GM21360 (cell line): Measurements from ENCODE around the gene STUM.
"Not testable (repeated sequence)": the region's sequence is repeated elsewhere in the genome, so short reads cannot be mapped to it uniquely, and the experiment has no call there.

ENCODE experiments used
- ATAC-seq: cut with Tn5 transposase; IDR thresholded peaks from one replicate; pipeline ENCODE4 v1.9.1; 2021; ENCODE audit warnings: mild to moderate bottlenecking, moderate library complexity; ENCODE audit not compliant: unreplicated experiment

The STUM gene

DNA sequence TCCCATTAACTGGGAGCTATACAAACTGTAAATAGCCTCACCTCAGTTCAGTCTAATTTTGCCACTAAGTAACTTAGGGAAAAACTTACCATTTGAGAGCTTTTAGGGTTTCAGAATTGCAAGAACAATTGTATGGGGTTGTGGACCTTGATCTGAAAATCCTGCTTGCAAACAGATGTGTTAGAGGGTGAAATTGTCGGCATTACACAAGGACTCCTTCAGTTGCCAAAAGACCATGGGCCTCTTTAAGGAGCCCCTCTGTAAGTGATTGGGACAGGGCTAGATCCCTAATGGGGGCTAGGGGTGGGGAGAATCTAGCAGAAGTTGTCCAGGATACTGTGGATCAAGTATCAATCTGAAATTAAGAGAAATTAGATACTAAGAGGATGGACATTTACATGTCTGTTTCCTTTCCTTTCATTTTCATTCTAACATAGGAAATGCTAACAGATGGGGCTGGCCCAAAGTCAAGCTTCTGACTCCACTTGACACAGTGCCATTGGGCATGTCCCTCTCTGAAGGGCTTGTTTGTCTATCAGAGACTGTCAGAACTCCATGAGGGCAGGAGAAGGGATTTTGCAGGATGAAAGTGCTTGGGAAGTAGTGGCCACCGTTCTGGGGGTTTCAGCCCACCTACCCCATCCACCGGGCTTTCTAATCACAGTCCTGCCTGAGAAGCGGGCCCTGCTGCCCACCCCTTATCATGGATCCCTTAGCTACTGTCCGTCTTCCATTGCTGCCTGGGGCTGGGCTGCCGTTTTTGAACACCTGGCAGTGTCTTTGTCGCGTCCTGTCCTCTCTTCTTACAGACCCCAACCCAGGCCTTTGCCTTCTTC lies 54.7 kb downstream of the STUM start:
- ATAC-seq, result no peak

DNA sequence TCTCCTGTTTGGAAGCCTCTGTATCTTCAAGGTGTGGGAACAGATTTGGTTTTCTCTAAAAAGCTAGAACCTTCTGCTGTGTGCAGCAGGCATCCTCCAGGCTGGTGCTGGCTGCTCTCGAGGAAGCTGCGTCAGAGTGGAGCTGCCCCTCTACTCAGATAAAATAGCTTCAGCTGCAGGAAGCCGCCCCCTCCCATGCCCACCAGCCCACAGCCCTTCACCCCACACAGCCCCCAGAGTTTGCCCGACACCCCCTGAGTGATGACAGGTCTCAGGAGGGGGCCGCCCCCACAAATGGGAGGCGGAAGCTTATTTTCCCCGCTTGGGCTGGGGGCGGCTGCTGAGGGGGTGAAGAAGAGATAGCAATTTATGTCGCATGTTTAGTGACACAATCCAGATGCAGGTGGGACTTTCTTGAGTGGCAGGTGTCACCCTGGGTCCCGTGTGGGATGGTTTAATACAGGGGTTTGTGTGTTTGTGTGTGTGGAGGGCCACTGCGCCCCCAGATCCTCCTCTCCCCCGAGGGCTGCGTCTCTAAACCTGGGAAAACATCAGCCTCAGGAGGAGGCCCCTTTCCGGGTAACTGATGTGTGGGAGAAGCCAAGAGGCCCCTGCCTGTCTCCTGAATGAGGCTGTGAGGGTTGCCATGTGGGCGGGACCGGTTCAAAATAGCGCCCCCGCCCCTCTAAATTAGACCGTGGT lies 55.4 kb downstream of the STUM start:
- no peak for ATAC-seq

DNA sequence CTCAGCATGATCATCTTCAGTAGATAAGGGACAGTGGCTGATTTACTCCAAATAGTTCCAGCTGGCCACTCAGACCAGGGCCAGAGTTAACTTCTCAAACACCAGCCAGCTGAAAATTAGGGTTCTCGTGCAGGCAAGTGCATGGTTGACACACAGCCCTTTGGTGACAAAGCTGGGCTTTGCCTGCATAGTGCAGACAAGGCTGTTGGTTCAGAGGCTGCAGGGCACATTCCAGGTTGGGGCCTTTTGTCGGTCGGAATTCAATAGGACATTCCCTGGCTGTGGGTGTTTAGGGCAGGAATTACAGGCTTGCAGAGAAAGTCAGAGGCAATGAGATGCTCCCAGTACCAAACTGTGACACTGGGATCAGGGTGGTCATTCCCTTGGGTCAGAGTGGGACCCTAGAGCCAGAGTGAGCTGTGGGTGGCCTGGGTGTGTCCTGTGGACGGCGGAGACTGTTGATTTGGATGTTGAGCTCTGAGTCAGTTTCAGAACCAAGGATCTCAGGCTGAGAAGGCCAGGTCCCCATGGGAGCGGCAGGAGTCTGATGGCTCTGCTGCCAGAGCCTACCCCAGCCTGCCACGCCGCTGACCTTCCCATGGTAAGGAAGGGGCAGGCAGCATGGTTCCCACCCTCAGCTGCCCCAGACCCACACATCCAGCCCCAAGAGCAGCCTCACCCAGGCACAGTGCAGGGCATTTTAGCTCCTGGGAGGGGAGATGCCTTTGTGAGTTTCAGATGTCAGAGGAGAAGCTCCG lies 56.2 kb downstream of the STUM start:
- ATAC-seq, result no peak

DNA sequence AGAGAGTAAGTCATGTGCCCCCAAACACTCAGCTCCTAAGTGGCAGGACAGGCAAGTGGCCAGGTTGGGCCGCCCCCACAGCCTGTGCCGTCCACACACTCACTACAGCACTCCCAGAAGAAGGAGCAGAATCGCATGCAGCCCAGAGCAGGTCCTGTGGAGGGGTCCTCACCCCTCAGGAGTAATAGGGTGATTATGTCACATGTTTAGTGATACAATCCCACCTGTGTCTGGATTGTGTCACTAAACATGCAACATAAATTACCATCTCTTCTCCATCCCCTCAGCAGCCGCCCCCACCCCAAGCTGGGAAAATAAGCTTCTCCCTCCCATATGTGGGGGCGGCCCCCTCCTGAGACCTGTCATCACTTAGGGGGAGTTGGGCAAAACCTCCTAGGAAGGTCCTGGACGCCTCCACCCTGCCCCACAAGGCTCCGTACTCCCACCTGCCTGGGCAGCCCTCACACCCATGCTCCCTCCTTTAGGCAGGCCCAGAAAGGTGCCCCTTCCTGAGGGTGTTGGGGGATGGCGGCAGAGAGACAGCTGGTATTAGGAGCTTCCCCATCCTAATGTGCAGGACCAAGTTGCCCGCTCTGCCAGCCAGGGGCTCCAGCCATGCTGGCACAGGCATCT lies 56.9 kb downstream of the STUM start:
- ATAC-seq, result no peak

DNA sequence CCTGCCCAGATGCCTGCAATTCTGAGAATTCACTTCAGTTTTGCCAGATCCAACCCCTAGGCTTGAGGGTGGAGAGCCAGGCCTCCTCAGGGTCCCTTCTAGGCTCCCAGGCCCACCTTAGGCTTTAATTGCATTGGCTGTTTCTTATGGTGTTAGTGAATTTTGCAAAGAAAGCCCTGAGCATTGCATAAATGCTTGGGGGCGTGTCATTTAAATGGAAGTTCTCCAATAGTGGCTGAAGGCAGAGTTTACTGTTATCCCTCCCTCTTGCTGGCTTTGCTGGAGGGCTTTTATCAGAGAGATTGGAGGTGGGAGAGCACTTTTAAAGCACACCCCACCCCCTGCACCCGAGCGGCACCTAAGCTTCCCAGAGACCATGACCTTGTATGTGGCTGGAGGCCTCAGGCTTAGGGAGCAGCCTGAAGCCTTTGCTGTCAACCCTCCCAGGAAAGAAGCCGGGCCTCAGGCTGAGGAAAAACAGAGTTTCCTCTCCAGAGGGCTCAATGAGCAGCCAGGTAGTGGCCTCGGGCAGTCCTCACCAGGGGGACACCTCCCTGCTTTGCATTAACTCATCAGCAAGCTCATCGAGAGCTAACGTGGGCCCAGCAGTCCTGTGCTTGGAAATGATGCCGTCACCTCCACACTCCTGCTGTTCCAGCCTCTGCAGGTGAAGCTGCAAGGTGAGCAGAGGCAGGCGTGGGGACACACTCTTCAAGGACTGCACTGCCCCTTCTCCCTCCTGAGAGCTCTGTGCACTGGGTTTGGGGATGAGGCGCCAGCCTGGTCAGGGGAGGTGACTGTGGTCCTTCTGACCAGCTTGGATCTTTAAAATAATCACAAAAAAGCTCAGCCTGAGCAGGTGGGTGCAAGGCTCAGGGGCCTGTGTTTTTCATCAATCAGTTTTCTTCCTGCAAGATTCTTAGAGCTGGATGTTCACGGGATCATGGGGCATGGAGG lies 58.0 kb downstream of the STUM start:
- ATAC-seq, result no peak

DNA sequence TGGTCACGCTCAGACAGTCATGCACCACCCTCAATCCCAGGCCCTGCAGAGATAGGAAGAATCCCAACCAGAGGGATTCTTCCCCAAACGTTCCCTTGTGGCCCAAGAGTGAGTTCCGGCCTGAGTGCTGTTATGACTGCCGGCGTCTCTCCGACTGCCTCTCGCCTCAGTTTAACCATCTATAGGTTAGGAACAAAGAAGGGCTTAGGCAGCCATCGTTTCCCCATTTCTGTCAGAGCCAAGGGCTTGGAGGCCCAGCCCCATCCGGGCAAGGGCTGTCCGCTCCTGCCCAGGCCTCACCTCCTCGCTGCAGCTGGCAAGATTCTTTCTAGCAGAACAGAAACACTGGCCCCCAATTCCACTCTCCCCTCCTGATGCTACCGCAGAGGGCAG lies 58.7 kb downstream of the STUM start:
- no peak for ATAC-seq

DNA sequence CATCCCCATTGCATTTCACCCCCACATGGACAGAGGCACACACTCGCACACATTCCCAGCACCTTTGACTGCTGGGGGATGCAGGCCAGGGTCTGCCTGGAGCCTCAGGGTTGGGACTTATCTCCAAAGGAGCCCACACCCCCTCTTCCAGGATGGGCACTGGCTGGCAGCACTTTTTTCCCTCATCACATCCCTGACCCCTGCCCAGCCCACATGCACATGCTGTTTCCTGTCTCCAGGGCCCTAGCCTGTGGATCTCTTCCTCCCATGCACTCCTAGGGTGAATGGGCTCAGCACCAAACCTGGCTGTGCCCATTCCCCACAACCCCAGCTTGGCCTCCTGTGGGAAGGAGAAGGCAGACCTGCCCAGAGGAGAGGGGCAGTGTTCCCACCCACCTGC lies 59.3 kb downstream of the STUM start:
- ATAC-seq, result no peak

DNA sequence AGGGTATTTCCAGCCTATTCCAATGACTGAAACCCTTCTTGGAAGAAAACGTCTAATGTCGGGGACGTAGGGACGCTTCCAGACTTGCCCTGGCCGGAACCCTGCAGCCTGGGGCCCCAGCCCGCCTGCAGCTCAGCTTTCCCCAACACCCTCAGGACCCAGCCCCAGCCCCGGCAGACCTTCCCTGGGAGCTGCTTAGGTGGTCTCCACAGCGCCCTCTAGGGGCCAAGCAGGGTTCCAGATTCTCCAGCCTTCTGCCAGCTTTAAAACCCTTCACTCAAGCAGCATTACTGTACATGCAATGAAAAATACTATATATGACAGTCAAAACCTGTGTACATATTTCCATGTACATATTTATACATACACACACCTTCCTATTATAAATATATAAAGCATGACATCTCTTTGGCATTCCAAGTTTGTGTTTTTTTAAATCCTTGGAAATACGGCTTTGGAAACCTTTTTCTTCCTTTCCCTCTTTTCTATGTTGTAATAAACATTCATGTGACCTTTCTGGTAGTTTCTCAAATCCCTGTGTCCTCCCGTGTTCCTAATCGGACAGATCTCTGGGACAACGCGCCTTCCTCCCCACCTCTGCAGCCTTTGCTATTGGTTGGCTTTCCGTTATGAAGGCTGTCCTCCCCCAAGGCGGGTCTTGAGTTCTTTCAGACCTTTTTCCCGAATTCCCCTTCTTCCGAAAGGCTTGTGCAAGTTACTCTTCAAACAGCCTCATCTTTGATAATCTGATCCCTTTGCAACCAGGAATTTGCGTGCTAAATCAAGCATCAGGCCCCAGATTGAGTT lies 60.3 kb downstream of the STUM start:
- peak; percentile 55 for ATAC-seq

DNA sequence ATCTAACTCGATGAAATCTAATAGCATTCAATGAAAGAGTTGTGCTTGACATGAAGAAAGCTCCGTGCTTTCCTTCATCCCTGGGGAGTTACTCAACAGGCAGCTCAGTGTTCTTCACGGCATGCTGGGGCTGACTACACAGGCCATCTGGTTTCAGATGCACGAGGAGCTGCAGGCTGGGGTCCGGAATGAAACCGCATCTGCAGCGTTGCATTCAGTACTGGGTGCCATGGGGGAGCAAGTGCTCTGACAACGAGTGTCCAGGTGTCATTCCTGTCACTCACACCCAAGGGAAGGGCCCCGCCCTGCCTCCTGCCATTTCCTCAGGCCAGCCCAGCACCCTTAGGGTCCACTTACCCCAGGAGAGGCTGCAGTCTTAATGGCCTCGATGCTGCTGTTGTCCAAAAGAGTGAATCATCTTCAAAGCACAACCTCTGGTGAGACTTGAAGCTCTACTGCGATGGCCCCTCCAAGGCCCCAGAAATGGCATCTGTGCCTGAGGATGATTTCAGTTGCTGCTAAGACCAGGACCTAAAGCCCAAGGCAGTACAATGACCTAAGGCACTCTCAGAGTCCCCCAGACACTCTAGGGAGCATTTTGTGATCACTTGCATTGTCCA lies 61.4 kb downstream of the STUM start:
- no peak for ATAC-seq

DNA sequence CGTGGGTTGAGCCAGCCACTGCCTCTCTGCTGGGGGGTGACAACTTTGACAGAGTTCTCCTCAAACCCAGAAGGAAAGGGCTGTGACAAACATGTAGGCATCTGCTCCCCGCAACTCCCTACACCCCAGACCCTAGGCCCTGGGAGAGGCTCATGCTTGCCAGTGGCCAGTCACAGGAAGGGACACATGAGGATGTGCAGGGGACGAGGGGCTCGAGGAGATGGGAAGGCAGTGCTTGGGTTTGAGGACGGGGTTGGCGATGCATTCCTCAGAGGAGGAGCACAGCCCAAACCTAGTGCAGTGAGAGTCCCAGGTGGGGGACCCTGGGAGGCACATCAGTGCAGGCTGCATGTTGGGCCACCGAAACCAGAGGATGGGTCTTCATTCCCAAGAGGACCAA lies 62.1 kb downstream of the STUM start:
- ATAC-seq, result no peak

DNA sequence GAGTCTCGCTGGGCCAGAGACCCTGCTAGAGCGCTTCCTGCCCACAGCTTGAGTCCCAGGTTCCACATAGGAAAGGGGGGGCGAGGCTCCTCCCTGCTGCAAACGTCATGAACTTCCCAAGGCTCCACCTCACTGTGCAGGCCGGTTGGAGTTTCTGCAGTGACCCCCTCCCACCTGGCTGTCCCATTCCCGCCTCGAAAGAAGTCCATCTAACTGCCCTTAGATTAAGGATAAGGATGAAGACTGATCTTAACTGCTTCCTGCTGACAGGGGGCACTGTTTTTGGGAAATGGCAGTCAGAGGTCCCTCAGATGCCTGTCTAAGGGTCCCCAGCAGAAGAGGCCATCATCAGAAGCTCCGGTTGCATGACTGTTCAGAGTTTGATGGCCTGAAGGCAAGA lies 62.7 kb downstream of the STUM start:
- no peak for ATAC-seq

DNA sequence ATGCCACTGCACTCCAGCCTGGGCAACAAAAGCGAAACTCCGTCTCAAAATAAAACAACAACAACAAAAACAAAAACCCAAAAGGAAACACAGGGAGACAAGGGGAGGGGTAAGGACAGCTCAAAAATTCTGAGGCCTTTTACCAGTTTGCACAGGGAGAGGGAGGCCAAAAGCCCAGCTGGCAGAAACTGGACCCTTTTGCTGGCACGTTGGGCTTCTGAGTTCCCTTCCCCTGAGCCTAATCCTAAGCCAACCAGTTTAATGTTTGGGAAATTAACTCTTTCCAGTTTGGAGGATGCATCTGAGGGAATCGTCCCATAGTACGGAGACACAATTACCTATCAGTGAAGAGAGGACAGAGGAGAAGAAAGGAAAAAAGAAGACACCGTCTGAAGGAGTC lies 63.4 kb downstream of the STUM start:
- not testable (repeated sequence) for ATAC-seq

DNA sequence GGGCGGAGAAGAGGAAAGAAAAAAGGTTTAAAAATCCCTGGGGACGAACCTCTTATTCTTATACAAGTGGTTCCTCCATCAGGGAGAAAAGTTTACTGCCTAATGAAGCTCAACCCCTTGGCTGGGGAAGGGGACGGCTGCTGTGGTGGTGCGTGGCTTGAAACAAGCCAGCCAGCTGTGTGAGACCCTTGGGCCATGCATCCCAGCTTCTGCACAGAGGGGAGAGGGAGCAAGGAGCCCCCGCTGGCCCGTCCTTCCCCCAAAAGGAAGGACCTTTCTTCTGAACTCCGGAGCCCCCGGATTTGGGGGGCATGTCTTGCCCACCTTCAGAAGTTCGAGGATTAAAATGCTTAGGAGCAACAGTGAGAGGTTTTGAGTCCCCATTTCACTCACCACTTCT lies 67.3 kb downstream of the STUM start:
- no peak for ATAC-seq

DNA sequence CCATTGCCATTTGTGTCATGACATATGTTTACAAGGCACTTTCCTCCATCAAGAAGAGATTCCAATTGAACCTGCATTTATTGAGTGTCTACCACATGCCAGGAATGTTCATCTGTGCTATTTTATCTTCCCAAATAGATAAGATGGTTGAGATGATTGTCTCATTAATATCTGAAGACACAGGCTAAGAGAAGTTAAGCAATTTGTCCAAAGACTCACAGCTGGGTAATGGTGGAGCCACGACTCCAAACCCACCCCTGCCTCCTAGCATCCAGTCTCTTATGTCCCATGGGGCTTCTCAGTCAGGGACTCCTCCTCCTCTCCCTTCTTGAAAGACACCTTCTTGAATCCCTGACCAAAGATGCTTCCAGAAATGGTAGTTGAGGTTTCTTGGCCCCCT lies 68.1 kb downstream of the STUM start:
- no peak for ATAC-seq

DNA sequence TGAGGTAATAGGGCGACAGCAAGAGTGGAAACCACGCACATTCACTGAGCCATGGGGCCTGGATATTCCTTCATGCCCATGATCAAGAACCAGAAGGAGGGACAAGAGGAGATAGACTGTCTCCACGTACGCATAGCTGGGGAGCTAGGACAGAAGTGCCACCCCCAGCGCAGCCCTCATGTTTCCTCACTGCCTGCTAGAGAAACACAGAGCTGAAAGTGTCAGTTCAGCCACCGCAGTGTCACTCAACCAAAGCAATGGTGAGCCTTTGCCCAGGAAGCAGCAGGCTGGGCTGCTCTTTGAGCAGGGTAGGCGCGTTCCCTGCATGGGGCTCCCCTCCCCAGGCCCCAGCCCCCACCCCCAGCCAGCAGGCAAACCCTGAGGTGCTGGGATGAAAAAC lies 68.5 kb downstream of the STUM start:
- no peak for ATAC-seq

DNA sequence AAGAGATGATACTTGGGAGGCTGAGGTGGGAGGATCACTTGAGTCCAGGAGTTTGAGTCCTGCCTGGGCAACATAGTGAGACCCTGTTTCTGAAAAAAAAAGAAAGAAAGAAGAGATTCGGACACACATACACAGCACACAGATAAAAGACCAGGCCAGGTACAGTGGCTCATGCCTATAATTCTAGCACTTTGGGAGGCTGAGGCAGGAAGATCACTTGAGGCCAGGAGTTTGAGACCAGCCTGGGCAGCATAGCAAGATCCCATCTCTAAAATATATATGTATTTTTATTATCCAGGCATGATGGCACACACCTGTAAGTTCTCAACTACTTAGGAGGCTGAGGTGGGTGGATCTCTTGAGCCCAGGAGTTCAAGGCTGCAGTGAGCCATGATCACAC lies 69.2 kb downstream of the STUM start:
- ATAC-seq, result not testable (repeated sequence)

DNA sequence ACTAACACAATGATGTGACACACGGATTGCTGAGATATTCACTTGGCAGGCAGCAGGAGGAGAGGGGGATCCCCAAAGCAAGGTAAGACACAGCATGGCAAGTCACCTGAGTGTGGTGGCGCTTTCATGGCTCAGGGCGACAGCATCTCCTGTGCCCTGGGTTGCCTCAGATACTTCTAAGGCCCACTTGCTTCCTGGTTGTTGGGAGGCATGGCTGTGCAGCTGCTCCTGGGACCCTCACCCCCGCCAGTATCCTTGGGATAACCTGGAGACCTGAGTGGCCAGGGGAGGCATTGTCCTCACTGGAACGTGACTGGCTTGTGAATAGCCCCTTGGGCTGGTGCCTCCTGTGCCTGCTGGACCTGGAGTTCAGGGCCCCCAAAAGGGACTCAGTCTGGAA lies 69.8 kb downstream of the STUM start:
- no peak for ATAC-seq

DNA sequence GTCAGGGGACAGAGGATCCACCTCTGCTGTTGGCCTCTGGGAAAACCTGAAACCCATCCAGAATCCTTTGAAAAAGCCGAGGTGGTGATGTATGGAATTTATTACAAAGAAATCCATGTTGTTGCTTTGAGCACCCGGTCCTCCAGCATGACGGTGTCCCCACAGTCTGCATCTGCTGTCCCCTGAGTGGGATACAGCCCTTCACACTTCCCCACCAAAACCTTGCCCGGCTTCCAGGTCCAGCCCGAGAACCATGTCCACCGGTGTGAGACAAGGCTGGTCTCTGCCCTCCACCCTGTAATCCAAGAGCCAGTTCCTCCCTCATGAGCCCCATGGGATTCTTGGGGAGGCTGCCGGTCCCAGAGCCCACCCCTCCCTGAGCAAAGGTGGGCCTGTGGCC lies 70.5 kb downstream of the STUM start:
- no peak for ATAC-seq

DNA sequence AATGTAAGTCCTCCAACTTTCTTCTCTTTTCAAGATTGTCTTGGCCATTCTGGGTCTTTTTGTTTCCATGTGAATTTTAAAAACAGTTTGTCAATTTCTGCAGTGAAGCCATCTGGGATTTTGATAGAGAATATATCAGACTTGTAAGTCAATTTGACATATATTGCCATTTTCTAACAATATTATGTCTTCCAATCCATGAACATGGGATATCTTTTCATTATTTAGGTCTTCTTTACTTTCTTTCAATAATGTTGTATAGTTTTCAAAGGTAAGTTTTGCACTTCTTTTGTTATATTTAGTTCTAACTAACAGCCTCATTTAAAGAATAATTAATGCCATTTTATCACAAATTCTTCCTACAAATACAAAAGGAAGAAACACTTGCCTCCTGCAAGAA lies 73.4 kb downstream of the STUM start:
- no peak for ATAC-seq
